ENCODE results near the gene ZNF496. TPM values are rescaled to one million over a fixed set of nuclear protein-coding genes. Genes with fewer than 3 reads are reported as not detected.

The ZNF496 gene
- total RNA-seq, 1 donor from 2014 or later, result 39.0 TPM

- peak overlapping the region; percentile 95 for H3K27ac ChIP-seq
- no peak for DNase-seq (ENCODE audit: extremely low spot score in 2 of 2)
Measured at GRCh38 chr1:247332623-247333361, 1.1 kb upstream of the ZNF496 start.

GRCh38 chr1:247332215-247332622 is 552 bp upstream of the ZNF496 start:
- no peak for DNase-seq (ENCODE audit: extremely low spot score in 2 of 2)
- peaks cover 70% of the 10 kb centered on the region for H3K4me1 ChIP-seq
- H3K27ac ChIP-seq, result peak overlapping the region; percentile 95

More at GRCh38 chr1:247332623-247333361, 1.1 kb upstream of the ZNF496 start:
- H3K36me3 ChIP-seq, result peaks cover 0 to 17% of the 10 kb centered on the region in 2 donors
- no peaks in the 10 kb centered on the region for H3K27me3 ChIP-seq
- H3K4me1 ChIP-seq, result peaks cover 76% of the 10 kb centered on the region
- intact Hi-C loops (cut with DNase I), result loop anchor here (5.0 kb wide), 1 partner anchor 1085 kb away; no protein-coding TSS in a partner anchor
- TF ChIP-seq POLR2AphosphoS5 (IDR thresholded peaks at IDR 0.05; ENCODE audit: insufficient read depth in 1 of 2, low read depth in 1 of 2) (no peak), CTCF (IDR thresholded peaks at IDR 0.05) (no peak), POLR2A (IDR thresholded peaks at IDR 0.05) (no peak)
- no peaks in the 10 kb centered on the region for H3K9me3 ChIP-seq
- peak overlapping the region; percentile 73 to 91 for H3K4me3 ChIP-seq

DNA sequence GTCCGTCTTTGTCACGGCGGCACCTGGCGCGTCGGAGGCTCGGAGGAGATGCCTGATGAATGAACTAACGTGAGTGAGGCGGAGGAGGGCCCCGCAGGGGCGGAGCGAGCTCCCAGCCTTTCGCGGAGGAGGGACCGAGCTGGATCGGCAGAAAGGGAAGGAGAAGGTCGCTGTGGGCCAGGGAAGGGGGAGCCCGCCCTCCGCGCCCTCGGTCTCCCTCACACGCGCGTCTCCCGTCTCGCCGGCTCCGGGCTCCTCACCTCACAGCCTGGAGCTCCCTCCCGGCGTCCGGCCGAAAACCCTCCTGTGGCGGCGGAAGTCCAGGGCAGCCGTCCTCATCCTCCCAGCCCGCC is 519 bp downstream of the ZNF496 start:
- TF ChIP-seq CTCF (IDR thresholded peaks at IDR 0.05) (no peak), POLR2A (IDR thresholded peaks at IDR 0.05) (peak in 1 of 2 donors; percentile 41), POLR2AphosphoS5 (IDR thresholded peaks at IDR 0.05; ENCODE audit: insufficient read depth in 1 of 2, low read depth in 1 of 2) (peak in 1 of 2 donors; percentile 78)
- Histone ChIP-seq H3K4me1 (peaks cover 59% of the 10 kb centered on the region), H3K27ac (peak overlapping the region; percentile 95), H3K9me3 (no peaks in the 10 kb centered on the region), H3K36me3 (peaks cover 0 to 19% of the 10 kb centered on the region in 2 donors), H3K4me3 (peak overlapping the region; percentile 73 to 91), H3K27me3 (no peaks in the 10 kb centered on the region)
- intact Hi-C loops (cut with DNase I), result loop anchor here (5.0 kb wide), 1 partner anchor 1084 kb away; no protein-coding TSS in a partner anchor
- DNase-seq (ENCODE audit: extremely low spot score in 2 of 2), result no peak

More at GRCh38 chr1:247332215-247332622, 552 bp upstream of the ZNF496 start:
- no peak for TF ChIP-seq CTCF (IDR thresholded peaks at IDR 0.05)
- TF ChIP-seq POLR2AphosphoS5 (IDR thresholded peaks at IDR 0.05; ENCODE audit: insufficient read depth in 1 of 2, low read depth in 1 of 2), result peak in 1 of 2 donors; percentile 55
- no peak for TF ChIP-seq POLR2A (IDR thresholded peaks at IDR 0.05)
- no peaks in the 10 kb centered on the region for H3K9me3 ChIP-seq
- H3K4me3 ChIP-seq, result peak overlapping the region; percentile 73 to 91
- intact Hi-C loops (cut with DNase I), result loop anchor here (5.0 kb wide), 1 partner anchor 1085 kb away; no protein-coding TSS in a partner anchor
- no peaks in the 10 kb centered on the region for H3K27me3 ChIP-seq
- peaks cover 0 to 19% of the 10 kb centered on the region in 2 donors for H3K36me3 ChIP-seq

DNA sequence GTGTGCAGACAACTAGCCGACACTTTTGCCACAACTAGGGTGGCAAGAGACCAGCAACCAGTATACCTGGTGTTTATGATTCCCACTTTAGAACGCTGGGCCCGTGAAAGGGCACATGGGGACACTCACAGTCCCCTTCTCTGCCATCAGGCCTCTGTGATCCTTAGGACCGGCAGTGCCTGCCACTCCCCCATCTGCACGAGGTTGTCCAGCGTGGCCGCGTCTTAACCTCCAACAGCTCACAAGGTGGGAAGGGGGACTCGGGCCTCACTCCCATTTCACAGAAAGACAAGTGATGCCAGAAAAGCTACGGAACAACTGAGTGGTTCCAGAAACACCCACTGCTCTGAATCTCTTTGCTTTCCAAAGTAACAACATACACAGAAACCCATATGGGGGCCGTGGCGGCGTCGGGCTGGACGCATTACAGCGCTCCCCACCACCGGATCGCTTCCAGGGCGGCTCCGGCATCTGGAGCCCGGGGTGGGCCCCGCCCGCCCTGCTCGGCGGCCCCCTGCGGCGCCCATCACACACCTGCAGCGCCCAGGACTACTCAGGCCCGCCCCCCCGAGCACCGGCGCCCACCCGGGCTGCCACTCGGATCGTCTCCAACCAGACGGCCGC is 1.0 kb downstream of the ZNF496 start:
- H3K27me3 ChIP-seq, result no peaks in the 10 kb centered on the region
- peaks cover 0 to 19% of the 10 kb centered on the region in 2 donors for H3K36me3 ChIP-seq
- peak overlapping the region; percentile 73 to 91 for H3K4me3 ChIP-seq
- no peak for DNase-seq (ENCODE audit: extremely low spot score in 2 of 2)
- intact Hi-C loops (cut with DNase I), result loop anchor here (5.0 kb wide), 1 partner anchor 1083 kb away; no protein-coding TSS in a partner anchor
- H3K4me1 ChIP-seq, result peaks cover 55% of the 10 kb centered on the region
- TF ChIP-seq POLR2AphosphoS5 (IDR thresholded peaks at IDR 0.05; ENCODE audit: insufficient read depth in 1 of 2, low read depth in 1 of 2) (no peak), POLR2A (IDR thresholded peaks at IDR 0.05) (no peak), CTCF (IDR thresholded peaks at IDR 0.05) (no peak)
- H3K27ac ChIP-seq, result peak overlapping the region; percentile 95
- no peaks in the 10 kb centered on the region for H3K9me3 ChIP-seq
